Endodermal cell (in vitro differentiated cells): ENCODE data around the gene PLAC1. TPM values are rescaled to one million over a fixed set of nuclear protein-coding genes. Genes with fewer than 3 reads are reported as not detected.
A peak's percentile ranks its signal among the peaks of the same experiment; 100 is the strongest.

Experiments
- DNase-seq: peaks from one replicate; pipeline ENCODE4 v3.0.0-alpha.2; 2017
- H3K27ac ChIP-seq: 2 replicates; pipeline ENCODE4 v1.5.1; 2013; ENCODE audit warnings: mild to moderate bottlenecking, low read depth, low read length, moderate library complexity
- H3K27me3 ChIP-seq: 2 replicates; pipeline ENCODE4 v1.6.1; 2013; ENCODE audit warnings: mild to moderate bottlenecking, low read length, moderate library complexity; ENCODE audit not compliant: insufficient read depth, control insufficient read depth, poor library complexity, severe bottlenecking
- H3K36me3 ChIP-seq: 2 replicates; pipeline ENCODE4 v1.7.0; 2013; ENCODE audit warnings: mild to moderate bottlenecking, low read length, moderate library complexity; ENCODE audit not compliant: control insufficient read depth, insufficient read depth
- H3K4me1 ChIP-seq: one replicate; pipeline ENCODE4 v1.7.0; 2013; ENCODE audit warnings: low read length; ENCODE audit not compliant: control insufficient read depth, insufficient read depth
- H3K4me3 ChIP-seq: 2 replicates; pipeline ENCODE4 v1.5.1; 2013; ENCODE audit warnings: mild to moderate bottlenecking, low read length, moderate library complexity
- H3K9ac ChIP-seq: 2 replicates; pipeline ENCODE4 v1.6.1; 2013; ENCODE audit warnings: mild to moderate bottlenecking, low read length, moderate library complexity; ENCODE audit not compliant: poor library complexity, severe bottlenecking; ENCODE audit errors: extremely low read depth
- H3K9me3 ChIP-seq: 2 replicates; pipeline ENCODE4 v1.6.1; 2013; ENCODE audit warnings: mild to moderate bottlenecking, low read length, moderate library complexity; ENCODE audit not compliant: control insufficient read depth
- H3K27ac Mint-ChIP-seq: 2 replicates; pipeline ENCODE4 v1.8.0; 2020; ENCODE audit warnings: mixed read lengths
- H3K27me3 Mint-ChIP-seq: 2 replicates; pipeline ENCODE4 v1.8.0; 2021; ENCODE audit warnings: mild to moderate bottlenecking, mixed read lengths; ENCODE audit not compliant: insufficient read depth
- H3K36me3 Mint-ChIP-seq: 2 replicates; pipeline ENCODE4 v1.8.0; 2020; ENCODE audit warnings: low read depth, mixed read lengths
- H3K4me1 Mint-ChIP-seq: 2 replicates; pipeline ENCODE4 v1.8.0; 2020; ENCODE audit warnings: mixed read lengths
- H3K4me3 Mint-ChIP-seq: 2 replicates; pipeline ENCODE4 v1.8.0; 2020; ENCODE audit warnings: mild to moderate bottlenecking, moderate library complexity, mixed read lengths
- H3K9me3 Mint-ChIP-seq: 2 replicates; pipeline ENCODE4 v1.8.0; 2020; ENCODE audit warnings: mild to moderate bottlenecking, mixed read lengths
- WGBS, 2 experiments: methylation state at CpG; one replicate each; pipeline versions ENCODE4 v1.1.5 to v1.1.7; 2013; ENCODE audit warnings: missing lambda C conversion rate in 2 of 2, mixed read lengths in 1 of 2; ENCODE audit not compliant: insufficient coverage in 1 of 2, insufficient read length in 1 of 2; 5-methylcytosine and 5-hydroxymethylcytosine counted together
- microRNA-seq: library from miRNA; unstranded; fragments of <30 nt; microRNA quantifications from one replicate; pipeline ENCODE4 v1.2.0, GENCODE V29; 2020; ENCODE audit warnings: borderline microRNAs expressed
- total RNA-seq, 2 donors: library from RNA; stranded (reverse); fragmentation: NEBNext Ultra II Directional in 1 of 2; extraction: Animal tissue kit (Norgen Biotek cat#: 25700) in 1 of 2; gene quantifications; 2 replicates in 1 of 2; 3 replicates in 1 of 2; pipeline ENCODE4 v1.2.1, GENCODE V29; 2021
- TF ChIP-seq, protein P1 (sequence below): fragments of 200-600 bp; sonication (generic); conservative IDR thresholded peaks from 2 replicates; pipeline ENCODE4 v1.5.0; 2021; ENCODE audit warnings: antibody characterized with exemption, mild to moderate bottlenecking

PLAC1 gene
- total RNA-seq, 2 donors from 2014 or later, result not detected

DNA sequence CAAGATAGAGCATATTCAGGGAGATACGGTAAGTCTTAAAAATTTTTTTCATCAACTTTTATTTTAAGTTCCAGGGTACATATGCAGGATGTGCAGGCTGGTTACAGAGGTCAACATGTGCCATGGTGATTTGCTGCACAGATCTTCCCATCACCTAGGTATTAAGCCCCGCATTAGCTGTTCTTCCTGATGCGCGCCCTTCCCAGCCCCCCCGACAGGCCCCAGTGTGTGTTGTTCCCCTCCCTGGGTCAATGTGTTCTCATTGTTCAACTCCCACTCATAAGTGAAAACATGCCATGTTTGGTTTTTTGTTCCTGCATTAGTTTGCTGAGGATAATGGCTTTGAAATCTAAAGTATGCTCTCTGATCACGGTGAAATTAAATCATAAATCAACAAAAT is 134.1 kb downstream of the PLAC1 start:
- H3K27me3 ChIP-seq, result no peaks in the 10 kb centered on the region
- no peaks in the 10 kb centered on the region for H3K4me1 ChIP-seq
- no peak overlapping the region for H3K4me3 Mint-ChIP-seq
- no peak overlapping the region for H3K9ac ChIP-seq
- no peaks in the 10 kb centered on the region for H3K27me3 Mint-ChIP-seq
- H3K4me1 Mint-ChIP-seq, result no peaks in the 10 kb centered on the region
- H3K27ac Mint-ChIP-seq, result no peak overlapping the region
- no peak overlapping the region for H3K4me3 ChIP-seq
- TF ChIP-seq, protein P1, sequence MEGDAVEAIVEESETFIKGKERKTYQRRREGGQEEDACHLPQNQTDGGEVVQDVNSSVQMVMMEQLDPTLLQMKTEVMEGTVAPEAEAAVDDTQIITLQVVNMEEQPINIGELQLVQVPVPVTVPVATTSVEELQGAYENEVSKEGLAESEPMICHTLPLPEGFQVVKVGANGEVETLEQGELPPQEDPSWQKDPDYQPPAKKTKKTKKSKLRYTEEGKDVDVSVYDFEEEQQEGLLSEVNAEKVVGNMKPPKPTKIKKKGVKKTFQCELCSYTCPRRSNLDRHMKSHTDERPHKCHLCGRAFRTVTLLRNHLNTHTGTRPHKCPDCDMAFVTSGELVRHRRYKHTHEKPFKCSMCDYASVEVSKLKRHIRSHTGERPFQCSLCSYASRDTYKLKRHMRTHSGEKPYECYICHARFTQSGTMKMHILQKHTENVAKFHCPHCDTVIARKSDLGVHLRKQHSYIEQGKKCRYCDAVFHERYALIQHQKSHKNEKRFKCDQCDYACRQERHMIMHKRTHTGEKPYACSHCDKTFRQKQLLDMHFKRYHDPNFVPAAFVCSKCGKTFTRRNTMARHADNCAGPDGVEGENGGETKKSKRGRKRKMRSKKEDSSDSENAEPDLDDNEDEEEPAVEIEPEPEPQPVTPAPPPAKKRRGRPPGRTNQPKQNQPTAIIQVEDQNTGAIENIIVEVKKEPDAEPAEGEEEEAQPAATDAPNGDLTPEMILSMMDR, result no peak
- H3K36me3 Mint-ChIP-seq, result no peaks in the 10 kb centered on the region
- H3K27ac ChIP-seq, result no peak overlapping the region
- H3K9me3 Mint-ChIP-seq, result peaks cover 46% of the 10 kb centered on the region
- 80 to 98% methylated on average over 1 to 5 of the region's 6 CpGs for WGBS, 2 experiments
- no peaks in the 10 kb centered on the region for H3K36me3 ChIP-seq
- no peak for DNase-seq
- H3K9me3 ChIP-seq, result no peaks in the 10 kb centered on the region

DNA sequence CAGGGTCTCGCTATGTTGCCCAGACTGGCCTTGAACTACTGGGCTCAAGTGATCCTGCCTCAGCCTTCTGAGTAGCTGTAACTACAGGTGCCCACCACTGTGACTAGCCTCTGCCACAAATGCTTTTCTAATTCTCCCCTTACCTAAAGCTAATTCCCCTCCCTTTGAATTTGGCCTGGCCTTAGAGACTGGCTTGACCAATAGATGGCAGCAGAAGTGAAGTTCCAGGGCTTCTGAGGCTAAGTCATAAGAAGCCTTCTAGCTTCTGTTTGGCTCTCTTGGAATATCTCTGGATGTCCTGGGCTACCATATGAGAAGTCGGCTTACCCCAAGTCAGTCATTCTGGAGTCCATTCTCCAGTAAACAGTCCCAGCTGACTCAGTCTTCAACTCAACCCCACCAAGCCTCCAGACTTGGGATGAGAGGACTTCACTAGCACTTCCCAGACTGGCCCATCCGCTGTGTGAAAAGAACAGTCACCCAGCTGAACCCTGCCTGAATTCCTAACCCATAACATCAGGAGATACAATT is 137.3 kb downstream of the PLAC1 start:
- H3K4me1 Mint-ChIP-seq, result no peaks in the 10 kb centered on the region
- no peaks in the 10 kb centered on the region for H3K36me3 ChIP-seq
- no peaks in the 10 kb centered on the region for H3K4me1 ChIP-seq
- no peaks in the 10 kb centered on the region for H3K9me3 ChIP-seq
- H3K27ac Mint-ChIP-seq, result no peak overlapping the region
- H3K4me3 ChIP-seq, result no peak overlapping the region
- H3K9ac ChIP-seq, result no peak overlapping the region
- peaks cover 37% of the 10 kb centered on the region for H3K9me3 Mint-ChIP-seq
- no peaks in the 10 kb centered on the region for H3K27me3 Mint-ChIP-seq
- H3K27ac ChIP-seq, result no peak overlapping the region
- H3K27me3 ChIP-seq, result no peaks in the 10 kb centered on the region
- 77% methylated on average over 3 of the region's 3 CpGs; no CpG with 5 or more reads in 1 of the 2 experiments for WGBS, 2 experiments
- TF ChIP-seq, protein P1, result peak; percentile 75
- no peak overlapping the region for H3K4me3 Mint-ChIP-seq
- no peaks in the 10 kb centered on the region for H3K36me3 Mint-ChIP-seq
- peak; percentile 76 for DNase-seq

Small RNA genes lying within 50 kb of the gene (microRNA-seq; reads per million reads assigned to microRNA genes)
- 141 reads per million, percentile 78 among the genes with 10 or more reads in this experiment for gene MIR424
- not detected for gene MIR450A1
- not detected for gene MIR450A2
- 0.44 reads per million for gene MIR450B
- gene MIR503, result 1.6 reads per million, percentile 4 among the genes with 10 or more reads in this experiment
- 4.9 reads per million, percentile 32 among the genes with 10 or more reads in this experiment for gene MIR542

Other genes starting within 250 kb of the PLAC1 start
- gene HPRT1, start 198.3 kb downstream of the PLAC1 start, total RNA-seq, result 10 to 100 TPM; 19.0 to 20.0 TPM
- 10 to 100 TPM; 40.0 to 60.6 TPM for gene PABIR2, start 138.7 kb upstream of the PLAC1 start, total RNA-seq